IMR-90 (cell line): ENCODE results near the gene ITGA2. TPM values are rescaled to one million over a fixed set of nuclear protein-coding genes. Genes with fewer than 3 reads are reported as not detected.

Experiments
- ATAC-seq: fragments of 200-7000 bp; cut with Tn5 transposase; 2 replicates; pipeline ENCODE4 v1.9.1; 2020; ENCODE audit warnings: low read depth, mild to moderate bottlenecking, moderate library complexity
- BruUV-seq: library from RNA; stranded (reverse); fragments of 400-500 nt; replicated peaks from 2 replicates; lab custom pipeline; 2021; lab: Mats Ljungman, UMichigan
- CTCF ChIA-PET: fragments of 300-600 bp; formaldehyde crosslinking; extraction: SDS; loops from one replicate; lab custom pipeline; 2021; ENCODE audit warnings: antibody characterized with exemption; lab: Yijun Ruan, JAX
- POLR2A ChIA-PET: fragments of 300-600 bp; sonication (Branson Sonifier 250); formaldehyde crosslinking; loops from one replicate; lab custom pipeline; 2022; ENCODE audit warnings: antibody characterized with exemption; ENCODE audit not compliant: unreplicated experiment; lab: Charles Lee
- DNase-seq: peaks from one replicate; pipeline ENCODE4 v3.0.0; 2013
- H2AFZ ChIP-seq: replicated peaks from 2 replicates; pipeline ENCODE3; 2013; ENCODE audit warnings: low read length, mild to moderate bottlenecking; ENCODE audit not compliant: poor library complexity
- H2AK5ac ChIP-seq: 2 replicates; pipeline ENCODE4 v1.6.1; 2013; ENCODE audit warnings: low read depth, low read length, inconsistent platforms
- H2AK9ac ChIP-seq: replicated peaks from 2 replicates; pipeline ENCODE3; 2013; ENCODE audit warnings: mild to moderate bottlenecking, low read depth, low read length, moderate library complexity; ENCODE audit not compliant: poor library complexity
- H2BK120ac ChIP-seq: 2 replicates; pipeline ENCODE4 v1.6.1; 2013; ENCODE audit warnings: low read depth, low read length, inconsistent platforms
- H2BK15ac ChIP-seq: 3 replicates; pipeline ENCODE4 v1.6.1; 2013; ENCODE audit warnings: low read depth, low read length, inconsistent platforms
- H2BK20ac ChIP-seq: 2 replicates; pipeline ENCODE4 v1.6.1; 2013; ENCODE audit warnings: low read depth, mild to moderate bottlenecking, inconsistent platforms, low read length, moderate library complexity
- H2BK5ac ChIP-seq: 2 replicates; pipeline ENCODE4 v1.6.1; 2013; ENCODE audit warnings: mild to moderate bottlenecking, low read depth, low read length, inconsistent platforms; ENCODE audit not compliant: poor library complexity, severe bottlenecking
- H3K14ac ChIP-seq: replicated peaks from 2 replicates; pipeline ENCODE4 v1.6.1; 2013; ENCODE audit warnings: low read depth, low read length, inconsistent platforms
- H3K18ac ChIP-seq: 2 replicates; pipeline ENCODE4 v1.6.1; 2013; ENCODE audit warnings: low read depth, low read length, control low read depth
- H3K23ac ChIP-seq: 2 replicates; pipeline ENCODE4 v1.6.1; 2013; ENCODE audit warnings: low read depth, low read length, inconsistent platforms
- H3K27ac ChIP-seq: 2 replicates; pipeline ENCODE4 v1.5.1; 2013; ENCODE audit warnings: mild to moderate bottlenecking, control low read depth, low read length; ENCODE audit not compliant: insufficient read depth
- H3K27me3 ChIP-seq: 2 replicates; pipeline ENCODE4 v1.6.1; 2013; ENCODE audit warnings: low read length; ENCODE audit not compliant: control insufficient read depth, insufficient read depth
- H3K36me3 ChIP-seq: 2 replicates; pipeline ENCODE4 v1.6.1; 2013; ENCODE audit warnings: low read length, mixed read lengths; ENCODE audit not compliant: control insufficient read depth, insufficient read depth
- H3K4ac ChIP-seq: 2 replicates; pipeline ENCODE4 v1.6.1; 2013; ENCODE audit warnings: low read depth, low read length, inconsistent platforms
- H3K4me1 ChIP-seq: 2 replicates; pipeline ENCODE4 v1.6.1; 2013; ENCODE audit warnings: low read length, mixed read lengths; ENCODE audit not compliant: control insufficient read depth, insufficient read depth
- H3K4me2 ChIP-seq: 2 replicates; pipeline ENCODE4 v1.6.1; 2013; ENCODE audit warnings: low read depth, mild to moderate bottlenecking, control low read depth, low read length, moderate library complexity
- H3K4me3 ChIP-seq: 2 replicates; pipeline ENCODE4 v1.5.1; 2013; ENCODE audit warnings: low read depth, mild to moderate bottlenecking, control low read depth, low read length, moderate library complexity; ENCODE audit not compliant: insufficient read depth
- H3K56ac ChIP-seq: 2 replicates; pipeline ENCODE4 v1.6.1; 2013; ENCODE audit warnings: low read length, inconsistent platforms; ENCODE audit not compliant: insufficient read depth; ENCODE audit errors: extremely low read depth
- H3K79me1 ChIP-seq, 2 experiments: 2 replicates each; pipeline ENCODE4 v1.6.1; 2013; ENCODE audit warnings: low read length in 2 of 2, inconsistent platforms in 1 of 2, low read depth in 1 of 2
- H3K9ac ChIP-seq: 2 replicates; pipeline ENCODE4 v1.6.1; 2013; ENCODE audit warnings: low read depth, low read length, control low read depth
- H3K9me1 ChIP-seq: 2 replicates; pipeline ENCODE4 v1.6.1; 2013; ENCODE audit warnings: low read length, inconsistent platforms; ENCODE audit not compliant: insufficient read depth
- H3K9me3 ChIP-seq: 2 replicates; pipeline ENCODE4 v1.6.1; 2013; ENCODE audit warnings: low read length; ENCODE audit not compliant: control insufficient read depth, insufficient read depth
- H4K20me1 ChIP-seq: 2 replicates; pipeline ENCODE4 v1.6.1; 2013; ENCODE audit warnings: low read length, inconsistent platforms; ENCODE audit not compliant: insufficient read depth
- H4K5ac ChIP-seq: 2 replicates; pipeline ENCODE4 v1.6.1; 2013; ENCODE audit warnings: mild to moderate bottlenecking, low read depth, low read length, control low read depth
- H4K8ac ChIP-seq, 2 experiments: 2 replicates each; pipeline ENCODE4 v1.6.1; 2013; ENCODE audit warnings: low read depth in 2 of 2, low read length in 2 of 2, control low read depth in 1 of 2, inconsistent platforms in 1 of 2
- H4K91ac ChIP-seq: 2 replicates; pipeline ENCODE4 v1.6.1; 2013; ENCODE audit warnings: low read depth, low read length, inconsistent platforms; ENCODE audit not compliant: insufficient read depth
- FOS ChIP-seq: fragments of 150-350 bp; IDR thresholded peaks from 2 replicates; pipeline ENCODE4 v1.6.1; 2016; ENCODE audit warnings: low read depth, low read length
- RAD21 ChIP-seq: IDR thresholded peaks from 2 replicates; pipeline ENCODE4 v1.6.1; 2012; ENCODE audit warnings: low read length, improper control_type of control experiment
- WGBS, 2 experiments: methylation state at CpG; one replicate each; pipeline versions ENCODE4 v1.1.5 to v1.1.7; 2013; ENCODE audit warnings: missing lambda C conversion rate in 2 of 2; ENCODE audit not compliant: insufficient read length in 1 of 2; ENCODE audit errors: extremely low coverage in 2 of 2; 5-methylcytosine and 5-hydroxymethylcytosine counted together
- dilution Hi-C: fragments of 300-500 bp; cut with HindIII; formaldehyde crosslinking; loops from one replicate; pipeline ENCODE4 v1.14.3; 2018; ENCODE audit warnings: low sequenced_read_pairs; ENCODE audit not compliant: unreplicated experiment
- in situ Hi-C: fragments of 300-500 bp; cut with MboI; formaldehyde crosslinking; loops from 3 replicates; pipeline ENCODE4 v1.14.3; 2019; ENCODE audit warnings: low sequenced_read_pairs, inconsistent platforms, mixed read lengths
- intact Hi-C: fragments of 100-400 bp; cut with micrococcal nuclease; formaldehyde crosslinking; loops from 2 replicates; pipeline ENCODE4 v1.10.0; 2022
- polyA plus RNA-seq, 3 experiments: library from polyadenylated mRNA; depleted of rRNA; stranded (reverse); fragments of >200 nt; gene quantifications; 2 replicates each; pipeline ENCODE4 v1.2.3, GENCODE V29; 2012; ENCODE audit warnings: low replicate concordance in 1 of 3
- total RNA-seq: library from RNA; depleted of rRNA; stranded (reverse); fragments of >200 nt; gene quantifications from 2 replicates; pipeline ENCODE4 v1.2.3, GENCODE V29; 2012
- TF ChIP-seq, protein P1 (sequence below): conservative IDR thresholded peaks from 2 replicates; pipeline ENCODE4 v1.5.1; 2012; ENCODE audit warnings: mild to moderate bottlenecking, low read depth, low read length, improper control_type of control experiment

The ITGA2 gene
- total and polyA plus RNA-seq, 2 of the 4 experiments (the other 2 are of a cell fraction): 23.3 to 93.4 TPM

DNA sequence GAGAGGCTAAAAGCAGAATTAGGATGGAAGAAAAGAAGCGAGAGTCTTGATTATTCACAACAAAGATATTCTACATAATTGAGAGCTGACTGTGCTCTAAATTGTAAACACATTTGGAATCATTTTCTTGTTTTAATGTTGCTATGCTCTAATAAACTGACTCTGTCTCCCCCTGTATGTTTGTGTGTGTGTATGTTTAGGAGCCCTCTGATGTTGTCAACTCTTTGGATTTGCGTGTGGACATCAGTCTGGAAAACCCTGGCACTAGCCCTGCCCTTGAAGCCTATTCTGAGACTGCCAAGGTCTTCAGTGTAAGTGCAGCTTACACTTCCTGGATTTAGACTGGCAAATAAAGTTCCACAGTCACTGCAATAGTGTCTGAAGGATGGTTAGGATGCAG is 82.6 kb downstream of the ITGA2 start:
- peak; percentile 50 for DNase-seq
- intact Hi-C loops (loop anchor here (2.0 kb wide), 1 partner anchor 123 kb away; no protein-coding TSS in a partner anchor), dilution Hi-C loops (loop anchor here (25.0 kb wide), 1 partner anchor 109 kb away; no protein-coding TSS in a partner anchor), in situ Hi-C loops (no loop called here)
- TF ChIP-seq, protein P1, sequence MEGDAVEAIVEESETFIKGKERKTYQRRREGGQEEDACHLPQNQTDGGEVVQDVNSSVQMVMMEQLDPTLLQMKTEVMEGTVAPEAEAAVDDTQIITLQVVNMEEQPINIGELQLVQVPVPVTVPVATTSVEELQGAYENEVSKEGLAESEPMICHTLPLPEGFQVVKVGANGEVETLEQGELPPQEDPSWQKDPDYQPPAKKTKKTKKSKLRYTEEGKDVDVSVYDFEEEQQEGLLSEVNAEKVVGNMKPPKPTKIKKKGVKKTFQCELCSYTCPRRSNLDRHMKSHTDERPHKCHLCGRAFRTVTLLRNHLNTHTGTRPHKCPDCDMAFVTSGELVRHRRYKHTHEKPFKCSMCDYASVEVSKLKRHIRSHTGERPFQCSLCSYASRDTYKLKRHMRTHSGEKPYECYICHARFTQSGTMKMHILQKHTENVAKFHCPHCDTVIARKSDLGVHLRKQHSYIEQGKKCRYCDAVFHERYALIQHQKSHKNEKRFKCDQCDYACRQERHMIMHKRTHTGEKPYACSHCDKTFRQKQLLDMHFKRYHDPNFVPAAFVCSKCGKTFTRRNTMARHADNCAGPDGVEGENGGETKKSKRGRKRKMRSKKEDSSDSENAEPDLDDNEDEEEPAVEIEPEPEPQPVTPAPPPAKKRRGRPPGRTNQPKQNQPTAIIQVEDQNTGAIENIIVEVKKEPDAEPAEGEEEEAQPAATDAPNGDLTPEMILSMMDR: peak; percentile 30
- TF ChIP-seq RAD21 (peak; percentile 43), FOS (no peak; the same call in 1 of the 2 replicates)
- Histone ChIP-seq H3K9me1 (peaks cover 3% of the 10 kb centered on the region; the same call in 1 of the 2 replicates), H2AK9ac (no peak overlapping the region), H3K27me3 (no peaks in the 10 kb centered on the region), H4K91ac (no peak overlapping the region), H2BK5ac (peak overlapping the region; percentile 78), H3K4ac (0 out of 2 replicates have a peak overlapping the region, but pooled peaks have one; percentile 20), H2AK5ac (peak overlapping the region; percentile 0; the same call in 1 of the 2 replicates), H3K9me3 (no peaks in the 10 kb centered on the region), H4K5ac (peak overlapping the region; percentile 59; the same call in 1 of the 2 replicates), H3K9ac (no peak overlapping the region), H3K79me1 (peaks cover 8 to 21% of the 10 kb centered on the region in 2 experiments; a peak in 3 of 4 replicates), H2AFZ (no peak overlapping the region), H4K8ac (peak overlapping the region in 1 of 2 experiments; percentile 2; a peak in 1 of 4 replicates), H3K23ac (no peak overlapping the region), H3K14ac (peak overlapping the region; percentile 16; the same call in 1 of the 2 replicates), H3K4me3 (no peak overlapping the region), H3K4me1 (peaks cover 5% of the 10 kb centered on the region), H3K27ac (peak overlapping the region; percentile 11; the same call in 1 of the 2 replicates), H3K56ac (0 out of 2 replicates have a peak overlapping the region, but pooled peaks have one; percentile 7), H3K4me2 (peak overlapping the region; percentile 1; the same call in 1 of the 2 replicates), H2BK120ac (0 out of 2 replicates have a peak overlapping the region, but pooled peaks have one; percentile 3), H3K36me3 (peaks cover 24% of the 10 kb centered on the region), H3K18ac (no peak overlapping the region; the same call in 1 of the 2 replicates), H2BK15ac (peak overlapping the region; percentile 4; the same call in 1 of the 3 replicates), H4K20me1 (no peaks in the 10 kb centered on the region), H2BK20ac (no peak overlapping the region)
- no CpG with 5 or more reads among the region's 2 CpGs for WGBS, 2 experiments
- BruUV-seq: no TSS peak
- ATAC-seq: peak; percentile 58
- POLR2A ChIA-PET: no interaction called here
- CTCF ChIA-PET: interaction anchor here (0.6 to 1.4 kb wide), 4 partner anchors 37 to 122 kb away, joined by 3 to 5 read pairs (median 4); no protein-coding TSS in a partner anchor
